GM12878 (cell line): ENCODE data around the gene TBC1D5. TPM values are rescaled to one million over a fixed set of nuclear protein-coding genes. Genes with fewer than 3 reads are reported as not detected.
A peak's percentile ranks its signal among the peaks of the same experiment; 100 is the strongest.
"Not testable (repeated sequence)": the region's sequence is repeated elsewhere in the genome, so short reads cannot be mapped to it uniquely, and the experiment has no call there.

Source experiments
- ATAC-seq: fragments of 200-7000 bp; cut with Tn5 transposase; 3 replicates; pipeline ENCODE4 v1.9.1; 2020; ENCODE audit warnings: mild to moderate bottlenecking, moderate library complexity
- BruUV-seq: library from RNA; stranded (reverse); fragments of 400-500 nt; replicated peaks from 2 replicates; lab custom pipeline; 2021; lab: Mats Ljungman, UMichigan
- CTCF ChIA-PET: fragments of 300-600 bp; sonication (Branson Sonifier 250); formaldehyde crosslinking; extraction: SDS; loops from one replicate; lab custom pipeline; 2021; ENCODE audit warnings: inconsistent platforms; lab: Yijun Ruan, JAX
- POLR2A ChIA-PET: fragments of 350-600 bp; formaldehyde crosslinking; extraction: SDS; loops from one replicate; lab custom pipeline; 2021; ENCODE audit warnings: inconsistent platforms; lab: Charles Lee
- RAD21 ChIA-PET: fragments of 300-600 bp; sonication (Branson Sonifier 250); formaldehyde crosslinking; loops from one replicate; lab custom pipeline; 2023; ENCODE audit warnings: antibody characterized with exemption; ENCODE audit not compliant: unreplicated experiment; lab: Charles Lee
- SMC1A ChIA-PET: fragments of 300-600 bp; sonication (Branson Sonifier 250); formaldehyde crosslinking; loops from one replicate; lab custom pipeline; 2023; ENCODE audit not compliant: unreplicated experiment, uncharacterized antibody; lab: Charles Lee
- DNase-seq: peaks from one replicate; pipeline ENCODE4 v3.0.0-alpha.2; 2011; ENCODE audit warnings: low read depth, low spot score
- FAIRE-seq: peaks from 3 replicates; lab custom pipeline; 2011; peaks lifted over from hg19 to GRCh38; lab: Jason Lieb, UNC
- H2AFZ ChIP-seq: 2 replicates; pipeline ENCODE4 v1.6.0; 2011; ENCODE audit warnings: low read depth, low read length, control low read depth; ENCODE audit not compliant: control insufficient read depth
- H3K27ac ChIP-seq: 2 replicates; pipeline ENCODE4 v1.5.1; 2011; ENCODE audit warnings: control low read depth; ENCODE audit not compliant: control insufficient read depth, insufficient read depth
- H3K27me3 ChIP-seq, 2 experiments: replicated peaks in 1 of 2; 2 replicates each; pipeline versions ENCODE4 v1.6.0 to v1.6.1; 2011; ENCODE audit warnings: low read length in 1 of 2; ENCODE audit not compliant: control insufficient read depth in 2 of 2, insufficient read depth in 2 of 2
- H3K36me3 ChIP-seq, 2 experiments: 2 replicates each; pipeline ENCODE4 v1.5.1; 2011; ENCODE audit warnings: low read length in 1 of 2; ENCODE audit not compliant: control insufficient read depth in 2 of 2, insufficient read depth in 2 of 2
- H3K4me1 ChIP-seq: 2 replicates; pipeline ENCODE4 v1.6.1; 2011; ENCODE audit warnings: mild to moderate bottlenecking, low read length, moderate library complexity, mixed read lengths; ENCODE audit not compliant: control insufficient read depth, insufficient read depth
- H3K4me2 ChIP-seq: 2 replicates; pipeline ENCODE4 v1.6.0; 2011; ENCODE audit warnings: control low read depth; ENCODE audit not compliant: control insufficient read depth, insufficient read depth
- H3K4me3 ChIP-seq: fragments of 200-600 bp; sonication (generic); 2 replicates; pipeline ENCODE4 v1.5.1; 2016
- H3K79me2 ChIP-seq: 2 replicates; pipeline ENCODE4 v1.6.0; 2011; ENCODE audit warnings: low read length; ENCODE audit not compliant: control insufficient read depth, insufficient read depth
- H3K9ac ChIP-seq: 2 replicates; pipeline ENCODE4 v1.8.0; 2011; ENCODE audit warnings: low read length, control low read depth, mixed read lengths; ENCODE audit not compliant: control insufficient read depth, insufficient read depth
- H3K9me3 ChIP-seq: replicated peaks from 3 replicates; pipeline ENCODE4 v1.5.1; 2011; ENCODE audit warnings: mild to moderate bottlenecking, low read length; ENCODE audit not compliant: control insufficient read depth, insufficient read depth
- H4K20me1 ChIP-seq: 2 replicates; pipeline ENCODE4 v1.6.0; 2011; ENCODE audit not compliant: control insufficient read depth, insufficient read depth
- NR2C1 ChIP-seq: fragments of 450-650 bp; IDR thresholded peaks from 2 replicates; pipeline ENCODE4 v1.6.1; 2017; ENCODE audit warnings: antibody characterized with exemption, mild to moderate bottlenecking, moderate library complexity
- WGBS: methylation state at CpG from one replicate; pipeline ENCODE4 v1.1.6; 2016; ENCODE audit warnings: low lambda C conversion rate; ENCODE audit not compliant: insufficient replicate concordance, insufficient coverage; ENCODE audit errors: missing lambda C conversion rate; 5-methylcytosine and 5-hydroxymethylcytosine counted together
- in situ Hi-C: fragments of 300-500 bp; cut with MboI; formaldehyde crosslinking; loops from 9 replicates; pipeline ENCODE4 v1.14.3; 2018; ENCODE audit warnings: mixed read lengths
- intact Hi-C: fragments of 100-400 bp; cut with micrococcal nuclease; formaldehyde crosslinking; loops from one replicate; pipeline ENCODE4 v1.14.2; 2022; ENCODE audit not compliant: unreplicated experiment
- polyA plus RNA-seq, 11 experiments: library from polyadenylated mRNA; depleted of rRNA in 4 of 11; unstranded in 6 of 11; stranded (reverse) in 5 of 11; fragments of >200 nt; fragmentation: Nextera tagmentation in 4 of 11; fragmentation: Illumina TruSeq in 1 of 11; extraction: Ambion mirVana in 4 of 11; extraction: Trizol in 1 of 11; gene quantifications; 1 replicate in 1 of 11; 2 replicates in 10 of 11; pipeline versions ENCODE4 v1.2.1 to v1.2.3, GENCODE V29; 2011 to 2016; ENCODE audit warnings: inconsistent platforms in 2 of 11, missing spikeins in 2 of 11, low read depth in 1 of 11
- total RNA-seq, 4 experiments: library from RNA; depleted of rRNA in 3 of 4; stranded (reverse); fragments of >200 nt in 3 of 4; fragmentation: Illumina TruSeq in 1 of 4; extraction: Trizol in 1 of 4; gene quantifications; 2 replicates each; pipeline versions ENCODE4 v1.2.1 to v1.2.3, GENCODE V29; 2013 to 2021

TBC1D5 gene
- total and polyA plus RNA-seq, 10 of the 15 experiments (the other 5 are each of a cell fraction or from before 2014, with no cell fraction given), result 5.5 to 61.0 (median 43.8) TPM

DNA sequence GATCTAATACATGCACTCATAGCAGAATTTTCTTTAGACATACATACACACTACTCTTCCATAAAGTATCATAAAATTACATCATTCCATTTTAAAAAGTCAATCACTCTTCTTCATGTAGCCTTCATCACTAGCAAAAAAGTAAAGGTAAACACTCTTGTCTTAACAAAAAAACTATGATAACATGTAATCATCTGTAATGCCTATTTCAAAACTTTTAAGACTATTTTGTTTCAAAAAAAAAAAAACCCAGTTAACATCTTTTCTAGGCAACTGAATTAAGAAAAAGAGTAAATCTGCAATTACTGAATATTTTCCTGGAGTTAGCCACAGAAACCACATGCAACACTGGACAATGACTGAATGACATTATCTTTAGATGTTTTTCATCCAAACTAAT is 4.8 kb downstream of the TBC1D5 start:
- BruUV-seq, result no TSS peak
- H3K27ac ChIP-seq, result no peak overlapping the region; the same call in 1 of the 2 replicates
- no peaks in the 10 kb centered on the region for H3K4me1 ChIP-seq
- H3K4me2 ChIP-seq, result peak overlapping the region; percentile 73
- ChIA-PET CTCF (interaction anchor here (0.6 to 1.2 kb wide), 3 partner anchors 66 to 520 kb away, joined by 4 to 5 read pairs (median 5); no protein-coding TSS in a partner anchor), SMC1A (interaction anchor here (1.6 kb wide), 1 partner anchor 10 kb away, joined by 8 read pairs; no protein-coding TSS in a partner anchor), RAD21 (interaction anchor here (1.3 kb wide), 1 partner anchor 10 kb away, joined by 5 read pairs; no protein-coding TSS in a partner anchor), POLR2A (interaction anchor here (1.0 to 2.5 kb wide), 2 partner anchors 10 kb away, joined by 3 to 8 read pairs; no protein-coding TSS in a partner anchor)
- no peak for ATAC-seq
- no peaks in the 10 kb centered on the region; the same call in 1 of the 3 replicates for H3K9me3 ChIP-seq
- H3K79me2 ChIP-seq, result peaks cover 86% of the 10 kb centered on the region
- no peak for FAIRE-seq
- no peak for TF ChIP-seq NR2C1
- peak overlapping the region; percentile 79 for H3K4me3 ChIP-seq
- in situ Hi-C loops (no loop called here), intact Hi-C loops (loop anchor here (5.0 kb wide), 1 partner anchor 90 kb away; no protein-coding TSS in a partner anchor)
- peak overlapping the region; percentile 36 for H3K9ac ChIP-seq
- no peaks in the 10 kb centered on the region for H4K20me1 ChIP-seq
- DNase-seq, result no peak
- no peaks in the 10 kb centered on the region for H3K27me3 ChIP-seq
- H2AFZ ChIP-seq, result no peak overlapping the region
- peaks cover 0 to 4% of the 10 kb centered on the region in 2 experiments; a peak in 2 of 4 replicates for H3K36me3 ChIP-seq

DNA sequence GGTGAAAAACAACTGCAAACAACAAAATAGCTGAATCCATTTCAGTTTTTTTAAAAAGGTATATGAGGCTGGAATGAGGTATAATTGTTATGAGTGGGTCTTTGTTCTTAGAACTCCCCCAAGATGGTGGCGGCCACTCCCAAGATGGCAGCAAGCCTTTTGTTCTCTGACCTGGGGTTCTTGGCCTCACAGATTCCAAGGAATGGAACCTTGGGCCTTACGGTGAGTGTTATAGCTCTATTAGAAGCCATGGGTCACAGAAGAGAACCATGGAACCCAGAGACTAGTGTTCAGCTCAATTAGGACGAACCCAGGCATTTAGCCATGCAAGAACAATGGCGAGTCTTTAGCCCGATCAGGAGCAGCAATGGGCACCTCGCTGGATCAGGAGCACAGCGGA is 7.1 kb downstream of the TBC1D5 start:
- FAIRE-seq, H3K4me3 ChIP-seq, H2AFZ ChIP-seq, ATAC-seq, H3K27me3 ChIP-seq, H4K20me1 ChIP-seq, H3K9me3 ChIP-seq, H3K4me1 ChIP-seq, H3K36me3 ChIP-seq, BruUV-seq, in situ Hi-C loops, H3K9ac ChIP-seq, DNase-seq, H3K27ac ChIP-seq, H3K4me2 ChIP-seq: not testable (repeated sequence)
- peaks cover 70% of the 10 kb centered on the region for H3K79me2 ChIP-seq
- CTCF ChIA-PET, result interaction anchor here (1.0 kb wide), 1 partner anchor 190 kb away, joined by 3 read pairs; no protein-coding TSS in a partner anchor
- intact Hi-C loops, result loop anchor here (5.0 kb wide), 1 partner anchor 88 kb away; no protein-coding TSS in a partner anchor
- RAD21 ChIA-PET, result interaction anchor here (0.9 to 1.5 kb wide), 3 partner anchors 8 to 91 kb away, joined by 3 to 5 read pairs (median 3); no protein-coding TSS in a partner anchor
- SMC1A ChIA-PET, result interaction anchor here (0.9 to 3.9 kb wide), 5 partner anchors 8 to 149 kb away, joined by 3 to 21 read pairs (median 7); no protein-coding TSS in a partner anchor
- POLR2A ChIA-PET, result interaction anchor here (0.7 to 2.5 kb wide), 3 partner anchors 11 to 1019 kb away, joined by 3 to 8 read pairs (median 4); no protein-coding TSS in a partner anchor
- 97% methylated on average over 7 of the region's 7 CpGs for WGBS
